A549 (cell line): Measurements from ENCODE around the gene PLEKHM2. TPM values are rescaled to one million over a fixed set of nuclear protein-coding genes. Genes with fewer than 3 reads are reported as not detected.
A peak's percentile ranks its signal among the peaks of the same experiment; 100 is the strongest.

Experiments used
- ATAC-seq, 2 experiments: fragments of 200-7000 bp in 1 of 2; fragments of >200 bp in 1 of 2; cut with Nextera tagmentation in 1 of 2; cut with Tn5 transposase in 1 of 2; 3 replicates each; pipeline versions ENCODE4 v1.8.0 to v1.9.1; 2018 to 2020; ENCODE audit warnings: mild to moderate bottlenecking in 1 of 2, moderate library complexity in 1 of 2
- CTCF ChIA-PET: fragments of 300-600 bp; sonication (Branson Sonifier 250); formaldehyde crosslinking; extraction: SDS; loops from one replicate; lab custom pipeline; 2021; ENCODE audit warnings: antibody characterized with exemption, inconsistent platforms; lab: Yijun Ruan, JAX
- POLR2A ChIA-PET: fragments of 350-600 bp; formaldehyde crosslinking; extraction: SDS; loops from one replicate; lab custom pipeline; 2021; ENCODE audit warnings: antibody characterized with exemption, inconsistent platforms; lab: Yijun Ruan, JAX
- DNase-seq, 2 experiments: peaks; one replicate each; pipeline versions ENCODE4 v3.0.0 to v3.0.0-alpha.2; 2011 to 2016; ENCODE audit warnings: low read depth in 1 of 2, low spot score in 1 of 2
- FAIRE-seq: peaks from 2 replicates; lab custom pipeline; 2011; peaks lifted over from hg19 to GRCh38; lab: Jason Lieb, UNC
- H3K27ac ChIP-seq, 2 experiments: fragments of >200 bp; sonication (Bioruptor Twin); formaldehyde crosslinking; 3 replicates each; pipeline ENCODE4 v1.5.1; 2016 to 2017
- H3K4me1 ChIP-seq: fragments of >200 bp; sonication (Bioruptor Twin); formaldehyde crosslinking; 3 replicates; pipeline ENCODE4 v1.6.1; 2016
- H3K4me2 ChIP-seq: fragments of >200 bp; sonication (Bioruptor Twin); formaldehyde crosslinking; 3 replicates; pipeline ENCODE4 v1.6.1; 2016
- H3K4me3 ChIP-seq: fragments of >200 bp; sonication (Bioruptor Twin); formaldehyde crosslinking; 3 replicates; pipeline ENCODE4 v1.5.1; 2016
- H3K9me3 ChIP-seq: fragments of >200 bp; sonication (Bioruptor Twin); formaldehyde crosslinking; 3 replicates; pipeline ENCODE4 v1.6.1; 2016
- BHLHE40 ChIP-seq: IDR thresholded peaks from 2 replicates; pipeline ENCODE4 v1.6.1; 2012; ENCODE audit warnings: low read depth, low read length, inconsistent platforms
- CEBPB ChIP-seq, 2 experiments: fragments of >200 bp in 1 of 2; sonication (Bioruptor Twin) in 1 of 2; formaldehyde crosslinking in 1 of 2; IDR thresholded peaks; 2 replicates each; pipeline ENCODE4 v1.6.1; 2012 to 2016
- CTCF ChIP-seq: fragments of >200 bp; sonication (Bioruptor Twin); formaldehyde crosslinking; IDR thresholded peaks from 3 replicates; pipeline ENCODE4 v1.5.1; 2016
- FOSL2 ChIP-seq, 2 experiments: fragments of 450-650 bp in 1 of 2; fragments of >200 bp in 1 of 2; sonication (Bioruptor Twin) in 1 of 2; formaldehyde crosslinking; IDR thresholded peaks; 2 replicates each; pipeline versions ENCODE4 v1.5.0 to v1.6.1; 2016 to 2020; ENCODE audit warnings: mild to moderate bottlenecking in 1 of 2, moderate library complexity in 1 of 2
- GATA3 ChIP-seq: IDR thresholded peaks from 2 replicates; pipeline ENCODE4 v1.6.1; 2012; ENCODE audit warnings: borderline replicate concordance
- HEYL ChIP-seq: fragments of 250-450 bp; sonication (Bioruptor Pico); IDR thresholded peaks from 2 replicates; pipeline ENCODE4 v1.8.0; 2021; ENCODE audit warnings: mild to moderate bottlenecking, moderate library complexity
- HOXA7 ChIP-seq: fragments of 250-450 bp; sonication (Bioruptor Pico); IDR thresholded peaks from 2 replicates; pipeline ENCODE4 v1.5.0; 2020; ENCODE audit warnings: mild to moderate bottlenecking, moderate library complexity
- RAD21 ChIP-seq, 2 experiments: fragments of >200 bp in 1 of 2; sonication (Bioruptor Twin) in 1 of 2; formaldehyde crosslinking in 1 of 2; IDR thresholded peaks in 1 of 2; conservative IDR thresholded peaks in 1 of 2; 2 replicates in 1 of 2; 3 replicates in 1 of 2; pipeline ENCODE4 v1.6.1; 2012 to 2018; ENCODE audit warnings: inconsistent platforms in 1 of 2
- REST ChIP-seq: fragments of 200-600 bp; sonication (generic); IDR thresholded peaks from 2 replicates; pipeline ENCODE4 v1.6.1; 2016; ENCODE audit warnings: antibody characterized with exemption, mild to moderate bottlenecking, moderate library complexity
- WGBS: methylation state at CpG from one replicate; pipeline ENCODE4 v1.1.6; 2017; ENCODE audit errors: missing lambda C conversion rate; 5-methylcytosine and 5-hydroxymethylcytosine counted together
- polyA plus RNA-seq, 4 experiments: library from polyadenylated mRNA; depleted of rRNA in 3 of 4; stranded (reverse); fragments of >200 nt; fragmentation: RNase III in 1 of 4; extraction: RNeasy Plus Mini Kit Qiagen cat#74134 plus additional on column Dnase treatment in 1 of 4; gene quantifications; 2 replicates in 3 of 4; 3 replicates in 1 of 4; pipeline ENCODE4 v1.2.3, GENCODE V29; 2011 to 2017
- TF ChIP-seq, protein P1 (sequence below): fragments of 250-450 bp; sonication (Bioruptor Pico); IDR thresholded peaks from 2 replicates; pipeline ENCODE4 v1.5.0; 2021; ENCODE audit warnings: mild to moderate bottlenecking, moderate library complexity, borderline replicate concordance
- TF ChIP-seq, protein P2 (sequence below): fragments of 250-450 bp; sonication (Bioruptor Pico); IDR thresholded peaks from 2 replicates; pipeline ENCODE4 v1.5.0; 2020; ENCODE audit warnings: low read depth, mild to moderate bottlenecking, moderate library complexity
- TF ChIP-seq, protein P3 (sequence below): IDR thresholded peaks from 2 replicates; pipeline ENCODE4 v1.6.1; 2012

The PLEKHM2 gene
- polyA plus RNA-seq, 2 of the 4 experiments (the other 2 are of a cell fraction) = 14.7 to 21.5 TPM

DNA sequence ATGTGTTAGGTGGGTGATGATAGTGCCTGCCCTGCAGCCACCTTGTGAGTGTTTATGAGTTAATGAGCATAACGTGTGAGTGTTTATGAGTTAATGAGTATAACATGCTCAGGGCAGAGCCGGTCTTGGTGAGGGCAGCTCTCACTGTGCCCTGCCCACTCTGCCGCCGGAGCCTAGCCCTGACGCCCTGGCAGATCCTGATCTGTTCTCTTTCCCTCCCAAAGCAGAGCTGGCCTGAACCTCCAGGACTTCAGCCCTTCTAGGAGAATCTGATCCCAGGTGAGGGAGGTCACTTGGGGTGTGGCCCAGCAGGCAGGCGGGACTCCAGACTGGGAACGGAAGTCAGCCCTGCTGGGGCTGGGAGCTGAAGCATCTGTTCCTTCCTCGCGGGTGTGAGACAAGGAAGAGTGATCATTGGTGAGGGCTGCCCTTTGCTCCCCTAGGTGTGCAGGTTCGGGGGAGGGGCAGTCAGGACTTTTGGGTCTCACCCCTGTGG lies 80.2 kb downstream of the PLEKHM2 start:
- no peak overlapping the region for H3K4me3 ChIP-seq
- CTCF ChIA-PET = interaction anchor here (1.0 kb wide), 1 partner anchor 12 kb away, joined by 3 read pairs; no protein-coding TSS in a partner anchor
- H3K27ac ChIP-seq = peak overlapping the region in 1 of 2 experiments; percentile 73; a peak in 3 of 6 replicates

More for the DNA sequence above, 80.2 kb downstream of the PLEKHM2 start:
- Histone ChIP-seq H3K9me3 (no peaks in the 10 kb centered on the region), H3K4me2 (no peak overlapping the region), H3K4me1 (peaks cover 27% of the 10 kb centered on the region)
- POLR2A ChIA-PET = no interaction called here
- TF ChIP-seq GATA3 (no peak), HEYL (CRISPR knock-in tag) (no peak), REST (no peak), FOSL2 (IDR thresholded peaks at IDR 0.05) (no peak), FOSL2 (CRISPR knock-in tag; IDR thresholded peaks at IDR 0.05) (no peak), HOXA7 (CRISPR knock-in tag) (no peak), BHLHE40 (no peak), CEBPB (IDR thresholded peaks at IDR 0.05) (no peak), RAD21 (conservative IDR thresholded peaks at IDR 0.05 in 1 of 2, IDR thresholded peaks at IDR 0.05 in 1 of 2) (no peak), CTCF (no peak)
- TF ChIP-seq, protein P1, sequence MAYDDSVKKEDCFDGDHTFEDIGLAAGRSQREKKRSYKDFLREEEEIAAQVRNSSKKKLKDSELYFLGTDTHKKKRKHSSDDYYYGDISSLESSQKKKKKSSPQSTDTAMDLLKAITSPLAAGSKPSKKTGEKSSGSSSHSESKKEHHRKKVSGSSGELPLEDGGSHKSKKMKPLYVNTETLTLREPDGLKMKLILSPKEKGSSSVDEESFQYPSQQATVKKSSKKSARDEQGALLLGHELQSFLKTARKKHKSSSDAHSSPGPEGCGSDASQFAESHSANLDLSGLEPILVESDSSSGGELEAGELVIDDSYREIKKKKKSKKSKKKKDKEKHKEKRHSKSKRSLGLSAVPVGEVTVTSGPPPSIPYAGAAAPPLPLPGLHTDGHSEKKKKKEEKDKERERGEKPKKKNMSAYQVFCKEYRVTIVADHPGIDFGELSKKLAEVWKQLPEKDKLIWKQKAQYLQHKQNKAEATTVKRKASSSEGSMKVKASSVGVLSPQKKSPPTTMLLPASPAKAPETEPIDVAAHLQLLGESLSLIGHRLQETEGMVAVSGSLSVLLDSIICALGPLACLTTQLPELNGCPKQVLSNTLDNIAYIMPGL (CRISPR knock-in tag) = no peak
- TF ChIP-seq, protein P2, sequence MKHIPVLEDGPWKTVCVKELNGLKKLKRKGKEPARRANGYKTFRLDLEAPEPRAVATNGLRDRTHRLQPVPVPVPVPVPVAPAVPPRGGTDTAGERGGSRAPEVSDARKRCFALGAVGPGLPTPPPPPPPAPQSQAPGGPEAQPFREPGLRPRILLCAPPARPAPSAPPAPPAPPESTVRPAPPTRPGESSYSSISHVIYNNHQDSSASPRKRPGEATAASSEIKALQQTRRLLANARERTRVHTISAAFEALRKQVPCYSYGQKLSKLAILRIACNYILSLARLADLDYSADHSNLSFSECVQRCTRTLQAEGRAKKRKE (CRISPR knock-in tag) = no peak
- TF ChIP-seq, protein P3, sequence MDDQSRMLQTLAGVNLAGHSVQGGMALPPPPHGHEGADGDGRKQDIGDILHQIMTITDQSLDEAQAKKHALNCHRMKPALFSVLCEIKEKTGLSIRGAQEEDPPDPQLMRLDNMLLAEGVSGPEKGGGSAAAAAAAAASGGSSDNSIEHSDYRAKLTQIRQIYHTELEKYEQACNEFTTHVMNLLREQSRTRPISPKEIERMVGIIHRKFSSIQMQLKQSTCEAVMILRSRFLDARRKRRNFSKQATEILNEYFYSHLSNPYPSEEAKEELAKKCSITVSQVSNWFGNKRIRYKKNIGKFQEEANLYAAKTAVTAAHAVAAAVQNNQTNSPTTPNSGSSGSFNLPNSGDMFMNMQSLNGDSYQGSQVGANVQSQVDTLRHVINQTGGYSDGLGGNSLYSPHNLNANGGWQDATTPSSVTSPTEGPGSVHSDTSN = no peak
- FAIRE-seq = no peak
- DNase-seq = no peak
- WGBS = 73% methylated on average over 6 of the region's 10 CpGs
- ATAC-seq = peak in 1 of 2 experiments; percentile 27; a peak in 3 of 6 replicates
